LNCaP clone FGC (cell line): Measurements from ENCODE around the gene DHRS13.

ENCODE experiments used
- DNase-seq: peaks from one replicate; pipeline ENCODE4 v3.0.0-alpha.2; 2011; ENCODE audit warnings: low read depth
- H3K4me3 ChIP-seq: 2 replicates; pipeline ENCODE4 v1.5.1; 2011; ENCODE audit warnings: mild to moderate bottlenecking, low read depth, low read length, control low read depth
- CTCF ChIP-seq: IDR thresholded peaks from 2 replicates; pipeline ENCODE4 v1.5.1; 2012; ENCODE audit warnings: mild to moderate bottlenecking; ENCODE audit not compliant: control insufficient read depth, insufficient read depth; ENCODE audit errors: extremely low read depth

Gene DHRS13, protein sequence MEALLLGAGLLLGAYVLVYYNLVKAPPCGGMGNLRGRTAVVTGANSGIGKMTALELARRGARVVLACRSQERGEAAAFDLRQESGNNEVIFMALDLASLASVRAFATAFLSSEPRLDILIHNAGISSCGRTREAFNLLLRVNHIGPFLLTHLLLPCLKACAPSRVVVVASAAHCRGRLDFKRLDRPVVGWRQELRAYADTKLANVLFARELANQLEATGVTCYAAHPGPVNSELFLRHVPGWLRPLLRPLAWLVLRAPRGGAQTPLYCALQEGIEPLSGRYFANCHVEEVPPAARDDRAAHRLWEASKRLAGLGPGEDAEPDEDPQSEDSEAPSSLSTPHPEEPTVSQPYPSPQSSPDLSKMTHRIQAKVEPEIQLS

GRCh38 chr17:28902819-28903545 lies at the start of gene DHRS13:
DHRS13 (minus strand) TSS chr17:28903079; CDS start chr17:28902944, 135 bp downstream.
- peak; percentile 81 for DNase-seq
- peak; percentile 98 for TF ChIP-seq CTCF
- peak within 1 kb of the TSS; percentile 75 for H3K4me3 ChIP-seq

DNA sequence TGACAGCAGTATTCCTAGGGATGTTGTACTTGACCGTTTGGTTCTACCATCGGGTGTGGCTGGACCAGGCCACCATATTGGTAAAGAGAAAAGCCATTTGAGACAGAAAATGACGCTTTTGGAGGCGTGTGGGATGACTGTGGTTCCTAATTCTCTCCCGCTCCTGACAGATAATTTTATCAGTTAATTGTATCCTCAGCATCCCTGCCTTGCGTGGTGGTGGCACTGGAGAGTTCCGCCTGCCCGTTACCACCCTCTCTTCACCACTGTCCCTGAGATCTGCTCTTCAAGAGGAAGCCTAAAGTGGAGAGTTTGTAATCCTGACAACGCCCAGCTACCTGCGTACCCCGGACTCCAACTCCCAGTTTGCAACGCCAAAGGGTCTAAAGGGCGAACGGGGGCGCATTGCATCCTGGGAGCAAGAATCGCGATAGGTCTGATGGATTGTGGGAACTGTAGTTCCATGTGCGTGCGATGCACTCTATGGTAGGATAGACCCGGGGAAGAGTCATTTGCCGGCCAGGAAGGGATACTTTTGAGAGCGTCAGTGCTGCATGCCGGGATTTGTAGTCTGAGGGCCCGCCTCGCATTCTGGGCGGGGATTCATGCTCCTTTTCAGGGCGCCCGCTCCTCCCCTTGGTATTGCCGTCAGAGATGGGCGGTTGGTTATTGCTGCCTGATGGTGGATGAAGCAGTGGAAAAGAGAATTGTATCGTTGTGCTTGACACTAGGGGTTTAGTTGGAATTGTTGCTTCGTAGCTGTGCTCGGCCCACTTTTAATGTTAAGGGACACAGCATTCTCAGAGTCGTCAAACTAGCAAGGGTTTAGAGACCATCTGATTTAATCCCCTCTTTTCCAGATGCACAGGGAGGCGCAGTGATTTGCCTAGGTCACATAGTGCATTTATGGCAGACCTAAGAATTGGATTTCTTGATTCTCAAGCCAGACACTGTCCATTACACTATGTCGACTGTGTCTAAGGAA lies 49.4 kb upstream of the DHRS13 start:
- TF ChIP-seq CTCF = no peak
- peak; percentile 98 for DNase-seq
- peak overlapping the region; percentile 93 for H3K4me3 ChIP-seq

GRCh38 chr17:28951428-28951990 lies 48.6 kb upstream of the DHRS13 start, which contains the start of gene PHF12:
PHF12 (minus strand) TSS chr17:28951518; CDS start chr17:28950960, 558 bp downstream.
- TF ChIP-seq CTCF = no peak
- peak; percentile 100 for DNase-seq

GRCh38 chr17:28950752-28951427 lies 48.0 kb upstream of the DHRS13 start:
- TF ChIP-seq CTCF = no peak
- peak overlapping the region; percentile 85 for H3K4me3 ChIP-seq
- DNase-seq = no peak

More at GRCh38 chr17:28951428-28951990, 48.6 kb upstream of the DHRS13 start, which contains the start of gene PHF12:
- peak within 1 kb of the TSS; percentile 93 for H3K4me3 ChIP-seq

GRCh38 chr17:28950017-28950751 lies 47.3 kb upstream of the DHRS13 start:
- peak overlapping the region; percentile 85 for H3K4me3 ChIP-seq
- TF ChIP-seq CTCF = peak; percentile 2; the same call in 1 of the 2 replicates
- no peak for DNase-seq
